HT-29 (cell line): ENCODE measurements around the gene SHOX. TPM values are rescaled to one million over a fixed set of nuclear protein-coding genes. Genes with fewer than 3 reads are reported as not detected.

Source experiments
- DNase-seq: peaks from one replicate; pipeline ENCODE4 v3.0.0-alpha.2; 2015; ENCODE audit warnings: low spot score
- total RNA-seq: library from RNA; depleted of rRNA; stranded (reverse); fragments of >200 nt; shearing (Covaris generic); gene quantifications from 2 replicates; pipeline ENCODE4 v1.2.3, GENCODE V29; 2014

Gene SHOX
- total RNA-seq, 1 experiment from 2014 or later: not detected

GRCh38 chrX:663841-664240 is 33.2 kb downstream of the SHOX start:
- no peak for DNase-seq

DNA sequence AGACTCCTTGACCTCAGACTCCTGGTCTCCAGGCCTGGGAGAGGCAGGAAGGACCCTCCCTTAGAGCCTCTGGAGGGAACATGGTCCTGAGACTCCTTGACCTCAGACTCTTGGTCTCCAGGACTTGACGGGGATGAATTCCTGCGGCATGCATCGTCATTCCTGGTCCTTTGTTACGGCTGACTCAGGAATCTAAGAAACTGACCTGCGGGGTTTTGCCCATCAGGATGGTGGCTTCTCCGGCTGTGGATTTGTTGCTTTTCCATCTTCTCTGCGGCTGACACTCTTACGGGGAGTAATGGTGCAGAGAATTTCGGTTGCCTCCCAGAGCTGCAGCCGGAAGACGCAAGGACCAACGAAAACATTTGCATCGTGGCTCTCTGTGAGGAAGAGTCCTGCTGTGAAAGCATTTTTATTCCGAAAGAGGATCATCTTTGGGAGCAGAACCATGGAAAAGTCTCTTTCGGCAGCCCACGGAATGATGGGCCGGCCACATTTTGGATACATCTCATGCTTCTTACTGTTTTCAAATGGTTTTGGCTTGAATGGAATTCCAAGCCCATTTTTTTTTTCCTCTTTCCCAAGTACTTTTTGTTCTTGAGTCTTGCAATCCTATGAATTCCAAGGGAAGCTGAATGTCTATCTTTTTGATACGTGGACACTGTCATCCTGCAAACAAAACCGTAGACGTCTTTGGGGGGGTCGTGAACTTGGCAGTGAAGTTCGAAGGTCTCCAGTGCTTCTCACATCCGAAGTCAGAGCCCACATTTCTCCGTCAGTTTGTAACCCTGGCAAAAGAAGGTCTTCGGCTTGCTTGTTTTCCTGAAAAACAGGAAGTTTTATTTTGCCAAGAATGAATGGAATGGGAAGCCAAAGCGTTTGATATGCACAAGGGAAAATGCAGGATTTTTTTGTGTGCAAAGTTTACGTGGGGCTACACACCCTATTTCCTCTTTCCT is 36.5 kb downstream of the SHOX start:
- DNase-seq: no peak

GRCh38 chrX:670645-671044 is 40.1 kb downstream of the SHOX start:
- no peak for DNase-seq

DNA sequence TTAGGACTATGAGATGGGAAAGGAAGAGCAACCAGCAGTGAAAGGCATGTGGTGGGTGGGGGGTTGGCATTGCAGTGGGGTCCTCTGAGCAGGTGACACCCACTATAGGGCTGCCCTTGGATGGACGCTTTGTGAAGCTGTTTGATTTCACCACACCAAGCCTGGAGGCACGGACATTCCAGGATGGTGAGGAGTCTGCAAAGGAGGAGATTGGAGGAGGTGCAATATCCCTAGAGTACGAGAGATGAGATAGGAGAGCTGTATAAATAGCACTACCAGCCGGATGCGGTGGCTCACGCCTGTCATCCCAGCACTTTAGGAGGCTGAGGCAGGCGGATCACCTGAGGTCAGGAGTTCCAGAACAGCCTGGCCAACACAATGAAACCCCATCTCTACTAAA is 42.3 kb downstream of the SHOX start:
- DNase-seq: no peak

GRCh38 chrX:675279-675954 is 44.8 kb downstream of the SHOX start:
- no peak for DNase-seq

DNA sequence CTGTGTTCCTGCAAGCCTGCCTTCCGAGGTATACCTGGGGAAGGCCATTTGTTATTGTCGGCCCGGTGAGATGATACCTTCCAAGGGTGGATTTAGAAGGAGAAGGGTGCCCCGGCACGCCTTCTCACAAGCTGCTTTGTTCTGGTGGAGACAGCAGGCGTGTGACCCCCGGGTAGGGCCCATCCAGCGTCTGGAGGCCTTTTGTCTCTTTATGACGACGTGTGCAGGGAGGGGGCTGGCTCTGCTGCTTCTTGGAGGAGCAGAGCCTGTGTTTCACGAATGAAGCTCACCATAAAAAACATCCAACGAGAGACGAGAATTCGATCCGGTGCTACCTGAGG is 45.3 kb downstream of the SHOX start:
- DNase-seq: no peak

DNA sequence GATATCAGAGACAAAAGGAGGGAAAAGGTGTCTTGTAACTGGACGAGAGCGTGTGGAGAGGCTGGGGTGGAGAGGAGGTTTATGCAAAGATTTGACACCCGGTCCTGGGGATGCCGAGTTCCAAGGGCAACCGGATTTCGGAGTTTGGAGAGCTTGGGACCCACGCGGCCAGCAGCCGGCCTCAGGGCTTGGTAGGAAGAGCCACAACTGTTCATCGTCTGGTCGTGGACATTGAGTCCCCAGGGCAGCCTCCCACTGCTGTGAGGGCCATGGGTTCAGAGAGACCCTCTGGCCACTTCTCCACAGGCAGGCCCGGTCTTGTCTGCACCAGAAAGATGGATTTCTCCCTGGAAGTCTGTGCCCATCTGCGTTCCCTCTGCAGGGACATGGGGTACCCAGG is 46.8 kb downstream of the SHOX start:
- no peak for DNase-seq

- DNase-seq: no peak
These were observed 48.8 kb downstream of the SHOX start for GRCh38 chrX:679291-679979.

- no peak for DNase-seq
These were observed 49.5 kb downstream of the SHOX start for GRCh38 chrX:680062-680461.

GRCh38 chrX:681989-682388 is 51.4 kb downstream of the SHOX start:
- no peak for DNase-seq

DNA sequence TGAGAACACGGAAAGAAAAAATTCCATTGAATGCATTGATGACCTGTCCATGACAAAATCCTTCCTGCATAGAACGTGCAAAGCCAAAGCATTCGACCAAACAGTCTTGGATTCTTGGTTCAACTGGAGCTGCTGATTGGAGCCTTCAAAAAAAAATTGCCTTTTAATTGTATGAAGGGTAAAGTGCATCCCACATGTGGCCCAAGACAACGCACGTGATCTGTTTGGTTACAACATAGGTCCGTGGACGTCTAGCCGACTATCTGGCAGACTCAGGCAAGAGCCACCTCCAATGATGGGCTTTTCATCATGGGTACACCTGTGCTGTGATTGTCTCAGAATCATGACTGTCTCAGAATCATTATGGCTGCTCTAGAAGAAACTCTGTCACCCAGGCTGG is 52.3 kb downstream of the SHOX start:
- DNase-seq: no peak

DNA sequence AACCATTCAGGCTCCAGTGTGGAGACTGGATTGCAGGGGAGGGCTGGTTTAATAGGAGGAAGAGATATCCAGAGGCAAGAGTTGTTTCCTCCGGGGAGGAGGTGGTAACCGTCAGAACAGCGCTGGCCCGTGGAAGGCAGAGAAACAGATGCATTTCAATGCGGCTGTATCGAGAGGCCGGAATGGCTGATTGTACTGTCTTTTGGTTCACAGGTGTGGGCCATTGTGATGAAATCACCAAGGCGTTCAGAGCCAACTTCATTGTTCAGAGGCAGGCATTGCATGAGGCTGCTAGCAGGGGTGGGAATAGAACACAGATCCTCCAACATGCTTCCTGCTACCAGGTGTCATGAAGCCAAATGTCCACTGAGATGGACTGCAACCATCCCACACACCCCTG is 53.0 kb downstream of the SHOX start:
- DNase-seq: no peak

DNA sequence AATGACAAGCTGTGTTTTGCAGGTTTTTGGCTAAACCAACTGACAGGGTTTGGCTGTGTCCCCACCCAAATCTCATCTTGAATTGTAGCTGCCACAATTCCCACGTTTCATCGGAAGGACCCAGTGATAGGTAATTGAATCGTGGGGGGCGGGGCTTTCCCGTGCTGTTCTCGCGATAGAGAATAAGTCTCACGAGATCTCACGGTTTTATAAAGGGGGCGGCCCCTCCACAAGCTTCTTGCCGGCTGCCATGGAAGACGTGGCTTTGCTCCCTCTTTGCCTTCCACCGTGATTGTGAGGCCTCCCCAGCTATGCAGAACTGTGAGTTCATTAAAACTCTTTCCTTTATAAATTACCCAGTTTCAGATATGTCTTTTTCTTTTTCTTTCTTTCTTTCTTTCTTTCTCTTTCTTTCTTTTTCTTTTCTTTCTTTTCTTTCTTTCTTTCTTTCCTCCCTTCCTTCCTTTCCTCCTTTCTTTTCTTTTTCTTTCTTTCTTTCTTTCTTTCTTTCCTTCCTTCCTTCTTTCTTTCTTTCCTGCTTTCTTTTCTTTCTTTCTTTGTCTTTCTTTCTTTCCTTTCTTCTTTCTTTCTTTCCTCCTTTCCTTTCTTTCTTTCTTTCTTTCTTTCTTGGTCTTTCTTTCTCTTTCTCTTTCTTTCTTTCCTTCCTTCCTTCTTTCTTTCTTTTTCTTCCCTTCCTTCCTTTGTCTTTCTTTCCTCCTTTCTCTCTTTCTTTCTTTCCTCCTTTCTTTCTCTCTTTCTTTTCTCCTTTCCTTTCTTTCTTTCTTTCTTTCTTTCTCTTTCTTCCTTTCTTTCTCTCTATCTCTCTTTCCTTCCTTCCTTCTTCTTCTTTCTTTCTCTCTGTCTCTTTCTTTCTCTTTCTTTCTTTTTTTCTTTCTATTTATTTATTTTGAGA is 54.8 kb downstream of the SHOX start:
- no peak for DNase-seq

GRCh38 chrX:689983-690382 is 59.4 kb downstream of the SHOX start:
- DNase-seq: no peak

- DNase-seq: no peak
These were observed 64.2 kb downstream of the SHOX start for GRCh38 chrX:694800-695199.

DNA sequence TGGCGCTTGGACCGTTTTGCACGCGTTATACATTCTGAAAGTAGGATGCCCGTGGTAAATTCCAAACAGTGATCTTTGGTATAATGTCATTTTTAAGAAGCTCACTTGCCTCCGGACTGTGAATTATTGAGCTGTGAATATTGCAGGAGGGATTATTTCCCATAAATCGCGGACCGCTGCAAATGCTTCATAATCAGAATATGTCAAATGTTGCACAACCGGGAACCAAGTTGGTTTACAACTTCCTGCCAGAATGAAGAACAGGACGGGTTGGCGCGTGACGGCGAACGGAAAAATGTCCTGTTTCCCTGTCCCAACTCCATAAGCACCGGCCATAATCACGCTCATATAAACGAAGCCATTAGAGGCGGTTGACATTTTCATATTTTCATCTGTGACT is 67.6 kb downstream of the SHOX start:
- DNase-seq: no peak

- no peak for DNase-seq
These were observed 70.3 kb downstream of the SHOX start for GRCh38 chrX:700936-701335.

GRCh38 chrX:701673-702072 is 71.1 kb downstream of the SHOX start:
- no peak for DNase-seq

GRCh38 chrX:703466-703865 is 72.9 kb downstream of the SHOX start:
- no peak for DNase-seq

DNA sequence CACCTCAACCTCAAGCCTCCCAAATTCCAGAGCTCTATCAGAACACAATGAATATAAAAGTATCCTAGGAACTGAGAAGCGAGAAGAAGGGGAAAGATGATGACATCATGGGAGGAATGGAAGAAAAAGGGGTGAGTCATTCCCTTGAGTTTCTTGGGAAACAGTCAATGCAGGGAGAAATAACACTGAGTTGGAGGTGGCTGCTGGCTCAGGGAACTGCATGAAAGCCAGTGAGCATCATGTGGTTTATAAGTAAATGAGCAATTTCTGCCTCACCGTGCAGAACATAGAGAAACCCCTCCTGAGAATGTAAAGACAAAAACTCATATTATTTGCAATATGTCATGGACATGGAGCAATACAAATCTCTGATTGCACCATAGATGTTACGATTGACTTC is 73.3 kb downstream of the SHOX start:
- DNase-seq: no peak
